Tibial nerve (tissue), 4 donors: ENCODE results near the gene MAML3.

Source experiments
- EP300 ChIP-seq, 2 donors: sonication (generic); formaldehyde crosslinking; IDR thresholded peaks; one replicate each; pipeline ENCODE4 v1.6.1; 2017; ENCODE audit warnings: antibody characterized with exemption in 2 of 2, mild to moderate bottlenecking in 1 of 2
- POLR2A ChIP-seq, 2 donors: fragments of 450-650 bp; IDR thresholded peaks; one replicate each; pipeline ENCODE4 v1.6.1; 2017; ENCODE audit warnings: antibody characterized with exemption in 2 of 2, mild to moderate bottlenecking in 2 of 2, moderate library complexity in 2 of 2
- TF ChIP-seq, protein P1 (sequence below), 5 experiments: fragments of 200-600 bp in 3 of 5; fragments of 450-650 bp in 2 of 5; sonication (generic) in 3 of 5; IDR thresholded peaks; one replicate each; pipeline ENCODE4 v1.5.1; 2016 to 2019; ENCODE audit warnings: antibody characterized with exemption in 5 of 5, mild to moderate bottlenecking in 3 of 5, moderate library complexity in 2 of 5

DNA sequence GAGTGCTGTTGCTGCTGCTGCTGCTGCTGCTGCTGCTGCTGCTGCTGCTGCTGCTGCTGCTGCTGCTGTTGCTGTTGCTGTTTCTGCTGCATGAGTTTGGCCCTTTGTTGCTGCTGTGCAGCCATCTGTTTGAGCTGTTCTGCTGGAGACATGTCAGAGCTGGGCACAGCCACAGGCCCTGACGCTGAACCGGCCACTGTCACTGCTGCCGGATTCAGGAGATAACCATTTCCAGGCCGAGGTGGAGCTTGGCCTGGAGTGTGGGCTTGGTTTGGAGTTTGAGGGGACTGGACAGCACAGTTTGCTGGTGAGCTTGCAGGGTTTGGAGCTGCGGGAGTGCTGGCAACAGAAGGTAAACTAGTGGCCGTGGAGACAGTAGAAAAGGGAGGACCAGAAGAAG, 264.1 kb downstream of the MAML3 start:
- TF ChIP-seq POLR2A (IDR thresholded peaks at IDR 0.05) (no peak), EP300 (IDR thresholded peaks at IDR 0.05) (no peak)
- TF ChIP-seq, protein P1, sequence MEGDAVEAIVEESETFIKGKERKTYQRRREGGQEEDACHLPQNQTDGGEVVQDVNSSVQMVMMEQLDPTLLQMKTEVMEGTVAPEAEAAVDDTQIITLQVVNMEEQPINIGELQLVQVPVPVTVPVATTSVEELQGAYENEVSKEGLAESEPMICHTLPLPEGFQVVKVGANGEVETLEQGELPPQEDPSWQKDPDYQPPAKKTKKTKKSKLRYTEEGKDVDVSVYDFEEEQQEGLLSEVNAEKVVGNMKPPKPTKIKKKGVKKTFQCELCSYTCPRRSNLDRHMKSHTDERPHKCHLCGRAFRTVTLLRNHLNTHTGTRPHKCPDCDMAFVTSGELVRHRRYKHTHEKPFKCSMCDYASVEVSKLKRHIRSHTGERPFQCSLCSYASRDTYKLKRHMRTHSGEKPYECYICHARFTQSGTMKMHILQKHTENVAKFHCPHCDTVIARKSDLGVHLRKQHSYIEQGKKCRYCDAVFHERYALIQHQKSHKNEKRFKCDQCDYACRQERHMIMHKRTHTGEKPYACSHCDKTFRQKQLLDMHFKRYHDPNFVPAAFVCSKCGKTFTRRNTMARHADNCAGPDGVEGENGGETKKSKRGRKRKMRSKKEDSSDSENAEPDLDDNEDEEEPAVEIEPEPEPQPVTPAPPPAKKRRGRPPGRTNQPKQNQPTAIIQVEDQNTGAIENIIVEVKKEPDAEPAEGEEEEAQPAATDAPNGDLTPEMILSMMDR (IDR thresholded peaks at IDR 0.05) = no peak
